ENCODE data around the gene PCDHA11.
"Not testable (repeated sequence)": the region's sequence is repeated elsewhere in the genome, so short reads cannot be mapped to it uniquely, and the experiment has no call there.

Gene PCDHA11

GRCh38 chr5:140868721-140869554 is at the start of gene PCDHA11:
PCDHA11 (plus strand) TSS chr5:140868957; CDS start chr5:140869104, 147 bp downstream.
- no peak for DNase-seq

GRCh38 chr5:140821375-140822280 is 47.1 kb upstream of the PCDHA11 start, which contains the start of gene PCDHA5:
PCDHA5 (plus strand) TSS chr5:140821613.
- no peak for DNase-seq

- no peak for DNase-seq
Measured at GRCh38 chr5:140822281-140822629, 46.5 kb upstream of the PCDHA11 start.

DNA sequence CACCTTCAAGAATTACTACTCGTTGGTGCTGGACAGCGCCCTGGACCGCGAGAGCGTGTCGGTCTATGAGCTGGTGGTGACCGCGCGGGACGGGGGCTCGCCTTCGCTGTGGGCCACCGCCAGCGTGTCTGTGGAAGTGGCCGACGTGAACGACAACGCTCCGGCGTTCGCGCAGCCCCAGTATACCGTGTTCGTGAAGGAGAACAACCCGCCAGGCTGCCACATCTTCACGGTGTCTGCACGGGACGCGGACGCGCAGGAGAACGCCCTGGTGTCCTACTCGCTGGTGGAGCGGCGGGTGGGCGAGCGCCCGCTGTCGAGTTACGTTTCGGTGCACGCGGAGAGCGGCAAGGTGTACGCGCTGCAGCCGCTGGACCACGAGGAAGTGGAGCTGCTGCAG is 45.8 kb upstream of the PCDHA11 start:
- not testable (repeated sequence) for DNase-seq

GRCh38 chr5:140823475-140823874 is 45.3 kb upstream of the PCDHA11 start:
- DNase-seq = no peak

DNA sequence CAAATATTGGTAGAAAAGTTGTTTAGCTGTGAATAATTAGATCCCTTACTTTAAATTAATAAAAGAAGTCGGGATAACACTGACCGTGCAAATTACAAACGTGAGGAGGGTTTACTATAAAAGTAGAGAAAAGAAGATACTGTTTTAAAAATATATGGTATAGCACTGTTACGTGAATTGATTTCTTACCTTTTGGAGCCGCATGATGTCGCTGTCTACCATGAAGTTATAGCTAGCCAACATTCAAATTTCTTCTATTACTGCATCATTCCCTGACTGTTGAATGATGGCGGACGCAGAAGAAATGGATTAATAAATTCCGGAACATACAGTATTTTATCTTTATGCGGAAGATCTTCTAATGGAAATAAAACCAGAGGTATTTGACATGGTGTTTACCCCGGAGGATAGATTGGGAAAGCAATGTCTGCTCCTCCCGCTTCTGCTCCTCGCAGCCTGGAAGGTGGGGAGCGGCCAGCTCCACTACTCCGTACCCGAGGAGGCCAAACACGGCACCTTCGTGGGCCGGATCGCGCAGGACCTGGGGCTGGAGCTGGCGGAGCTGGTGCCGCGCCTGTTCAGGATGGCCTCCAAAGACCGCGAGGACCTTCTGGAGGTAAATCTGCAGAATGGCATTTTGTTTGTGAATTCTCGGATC is 40.9 kb upstream of the PCDHA11 start, which contains the start of gene PCDHA6:
Gene PCDHA6 (plus strand): TSS at position 257 of the 658 bp plus-strand sequence. CDS start 132 bp downstream, at position 389.
- DNase-seq = no peak

DNA sequence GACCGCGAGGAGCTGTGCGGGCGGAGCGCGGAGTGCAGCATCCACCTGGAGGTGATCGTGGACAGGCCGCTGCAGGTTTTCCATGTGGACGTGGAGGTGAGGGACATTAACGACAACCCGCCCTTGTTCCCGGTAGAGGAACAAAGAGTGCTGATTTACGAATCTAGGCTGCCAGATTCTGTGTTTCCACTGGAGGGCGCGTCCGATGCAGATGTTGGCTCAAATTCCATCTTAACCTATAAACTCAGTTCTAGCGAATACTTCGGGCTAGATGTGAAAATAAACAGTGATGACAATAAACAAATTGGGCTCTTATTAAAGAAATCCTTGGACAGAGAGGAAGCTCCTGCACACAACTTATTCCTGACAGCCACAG is 40.4 kb upstream of the PCDHA11 start:
- DNase-seq = no peak

- not testable (repeated sequence) for DNase-seq
Measured at GRCh38 chr5:140829511-140830501, 39.0 kb upstream of the PCDHA11 start.

DNA sequence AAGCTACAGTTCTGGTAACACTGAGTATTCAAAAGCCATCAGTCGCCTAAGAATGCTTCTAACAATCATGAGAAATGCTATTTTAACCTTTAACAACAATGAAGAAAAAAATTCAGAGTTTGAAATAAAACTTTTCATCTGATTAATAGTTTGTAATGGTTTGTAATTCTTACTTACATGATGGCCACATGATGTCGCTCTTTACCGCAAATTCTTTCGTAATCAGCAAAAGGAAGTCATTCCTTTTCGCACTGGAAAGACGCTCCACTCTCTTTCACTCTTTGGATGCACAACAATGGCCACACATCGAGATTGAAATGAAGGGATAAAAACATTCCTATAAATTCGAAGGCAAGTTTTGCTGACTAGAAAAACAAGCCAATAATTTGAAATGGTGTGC is 34.8 kb upstream of the PCDHA11 start, which contains the start of gene PCDHA7:
Gene PCDHA7 (plus strand): TSS at position 277 of the 400 bp plus-strand sequence. CDS start 115 bp downstream, at position 392.
- DNase-seq = no peak

- DNase-seq = not testable (repeated sequence)
Measured at GRCh38 chr5:140834439-140835008, 34.2 kb upstream of the PCDHA11 start.

DNA sequence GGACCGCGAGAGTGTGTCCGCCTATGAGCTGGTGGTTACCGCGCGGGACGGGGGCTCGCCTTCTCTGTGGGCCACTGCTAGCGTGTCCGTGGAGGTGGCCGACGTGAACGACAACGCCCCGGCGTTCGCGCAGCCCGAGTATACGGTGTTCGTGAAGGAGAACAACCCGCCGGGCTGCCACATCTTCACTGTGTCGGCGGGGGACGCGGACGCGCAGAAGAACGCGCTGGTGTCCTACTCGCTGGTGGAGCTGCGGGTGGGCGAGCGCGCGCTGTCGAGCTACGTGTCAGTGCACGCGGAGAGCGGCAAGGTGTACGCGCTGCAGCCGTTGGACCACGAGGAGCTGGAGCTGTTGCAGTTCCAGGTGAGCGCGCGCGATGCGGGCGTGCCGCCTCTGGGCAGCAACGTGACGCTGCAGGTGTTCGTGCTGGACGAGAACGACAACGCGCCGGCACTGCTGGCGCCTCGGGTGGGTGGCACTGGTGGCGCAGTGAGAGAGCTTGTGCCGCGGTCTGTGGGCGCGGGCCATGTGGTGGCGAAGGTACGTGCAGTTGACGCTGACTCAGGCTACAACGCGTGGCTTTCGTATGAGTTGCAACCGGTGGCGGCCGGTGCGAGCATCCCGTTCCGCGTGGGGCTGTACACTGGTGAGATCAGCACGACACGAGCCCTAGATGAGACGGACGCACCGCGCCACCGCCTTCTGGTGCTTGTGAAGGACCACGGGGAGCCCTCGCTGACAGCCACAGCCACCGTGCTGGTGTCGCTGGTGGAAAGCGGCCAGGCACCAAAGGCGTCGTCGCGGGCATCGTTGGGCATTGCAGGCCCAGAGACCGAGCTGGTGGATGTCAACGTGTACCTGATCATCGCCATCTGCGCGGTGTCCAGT is 32.9 kb upstream of the PCDHA11 start:
- DNase-seq = no peak

DNA sequence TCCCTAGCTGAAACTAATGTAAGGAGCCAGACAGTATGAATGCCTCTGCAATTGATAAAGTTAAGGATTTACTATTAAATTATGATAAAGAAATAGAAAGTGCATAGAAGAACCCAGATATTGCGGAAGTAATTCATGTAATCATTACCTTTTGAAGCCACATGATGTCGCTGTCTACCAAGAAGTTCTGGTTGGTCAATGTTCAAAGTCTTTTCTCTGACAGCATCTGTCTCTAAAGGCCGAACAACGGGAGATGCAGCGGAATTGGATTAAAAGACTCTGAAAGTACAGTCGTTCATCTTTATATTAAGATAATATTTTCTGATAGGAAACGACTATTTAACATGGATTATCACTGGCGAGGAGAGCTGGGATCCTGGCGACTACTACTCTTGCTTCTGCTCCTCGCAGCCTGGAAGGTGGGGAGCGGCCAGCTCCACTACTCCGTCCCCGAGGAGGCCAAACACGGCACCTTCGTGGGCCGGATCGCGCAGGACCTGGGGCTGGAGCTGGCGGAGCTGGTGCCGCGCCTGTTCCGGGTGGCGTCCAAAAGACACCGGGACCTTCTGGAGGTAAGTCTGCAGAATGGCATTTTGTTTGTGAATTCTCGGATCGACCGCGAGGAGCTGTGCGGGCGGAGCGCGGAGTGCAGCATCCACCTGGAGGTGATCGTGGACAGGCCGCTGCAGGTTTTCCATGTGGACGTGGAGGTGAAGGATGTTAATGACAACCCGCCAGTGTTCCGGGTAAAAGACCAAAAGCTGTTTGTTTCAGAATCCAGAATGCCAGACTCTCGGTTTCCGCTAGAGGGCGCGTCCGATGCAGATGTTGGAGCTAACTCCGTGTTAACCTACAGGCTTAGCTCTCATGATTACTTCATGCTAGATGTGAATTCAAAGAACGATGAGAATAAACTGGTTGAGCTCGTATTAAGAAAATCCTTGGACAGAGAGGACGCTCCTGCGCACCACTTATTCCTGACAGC is 27.5 kb upstream of the PCDHA11 start, which contains the start of gene PCDHA8:
Gene PCDHA8 (plus strand): TSS at position 210 of the 985 bp plus-strand sequence. CDS start 135 bp downstream, at position 345.
- no peak for DNase-seq

DNA sequence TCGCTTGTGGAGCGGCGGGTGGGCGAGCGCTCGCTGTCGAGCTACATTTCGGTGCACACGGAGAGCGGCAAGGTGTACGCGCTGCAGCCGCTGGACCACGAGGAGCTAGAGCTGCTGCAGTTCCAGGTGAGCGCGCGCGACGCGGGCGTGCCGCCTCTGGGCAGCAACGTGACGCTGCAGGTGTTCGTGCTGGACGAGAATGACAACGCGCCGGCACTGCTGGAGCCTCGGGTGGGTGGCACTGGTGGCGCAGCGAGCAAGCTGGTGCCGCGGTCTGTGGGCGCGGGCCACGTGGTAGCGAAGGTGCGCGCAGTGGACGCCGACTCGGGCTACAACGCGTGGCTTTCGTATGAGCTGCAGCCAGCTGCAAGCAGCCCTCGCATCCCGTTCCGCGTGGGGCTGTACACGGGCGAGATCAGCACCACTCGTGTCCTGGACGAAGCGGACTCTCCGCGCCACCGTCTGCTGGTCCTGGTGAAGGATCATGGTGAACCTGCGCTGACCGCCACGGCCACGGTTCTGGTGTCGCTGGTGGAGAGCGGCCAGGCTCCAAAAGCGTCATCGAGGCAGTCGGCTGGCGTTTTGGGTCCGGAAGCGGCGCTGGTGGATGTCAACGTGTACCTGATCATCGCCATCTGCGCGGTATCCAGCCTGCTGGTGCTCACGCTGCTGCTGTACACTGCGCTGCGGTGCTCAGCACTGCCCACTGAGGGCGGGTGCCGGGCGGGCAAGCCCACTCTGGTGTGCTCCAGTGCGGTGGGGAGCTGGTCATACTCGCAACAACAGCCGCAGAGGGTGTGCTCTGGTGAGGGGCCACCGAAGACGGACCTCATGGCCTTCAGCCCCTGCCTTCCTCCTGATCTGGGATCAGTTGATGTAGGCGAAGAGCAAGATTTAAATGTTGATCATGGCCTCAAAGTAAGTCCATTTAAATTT is 25.7 kb upstream of the PCDHA11 start:
- no peak for DNase-seq

DNA sequence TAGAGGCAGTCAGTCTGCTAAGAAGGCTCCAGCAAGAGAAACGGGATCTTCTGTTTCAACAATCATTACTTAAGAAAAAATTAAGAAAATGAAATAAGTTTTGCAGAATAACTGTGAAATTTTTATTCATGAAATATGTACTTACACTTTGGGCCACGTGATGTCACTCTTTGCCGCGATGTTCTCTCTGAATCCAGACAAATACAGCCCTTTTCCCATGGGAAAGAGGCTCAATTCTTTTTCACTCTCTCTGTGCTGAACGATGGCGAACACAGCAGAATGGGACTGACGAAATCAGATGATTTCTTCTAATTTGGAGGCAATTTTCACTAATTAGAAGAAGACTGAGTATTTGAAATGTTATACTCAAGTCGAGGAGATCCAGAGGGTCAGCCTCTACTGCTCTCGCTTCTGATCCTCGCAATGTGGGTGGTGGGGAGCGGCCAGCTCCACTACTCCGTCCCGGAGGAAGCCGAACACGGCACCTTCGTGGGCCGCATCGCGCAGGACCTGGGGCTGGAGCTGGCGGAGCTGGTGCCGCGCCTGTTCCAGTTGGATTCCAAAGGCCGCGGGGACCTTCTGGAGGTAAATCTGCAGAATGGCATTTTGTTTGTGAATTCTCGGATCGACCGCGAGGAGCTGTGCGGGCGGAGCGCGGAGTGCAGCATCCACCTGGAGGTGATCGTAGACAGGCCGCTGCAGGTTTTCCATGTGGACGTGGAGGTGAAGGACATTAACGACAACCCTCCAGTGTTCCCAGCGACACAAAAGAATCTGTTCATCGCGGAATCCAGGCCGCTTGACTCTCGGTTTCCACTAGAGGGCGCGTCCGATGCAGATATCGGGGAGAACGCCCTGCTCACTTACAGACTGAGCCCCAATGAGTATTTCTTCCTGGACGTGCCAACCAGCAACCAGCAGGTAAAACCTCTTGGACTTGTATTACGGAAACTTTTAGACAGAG is 20.3 kb upstream of the PCDHA11 start, which contains the start of gene PCDHA9:
Gene PCDHA9 (plus strand): TSS at position 244 of the 964 bp plus-strand sequence. CDS start 114 bp downstream, at position 358.
- not testable (repeated sequence) for DNase-seq

GRCh38 chr5:140849831-140850634 is 18.7 kb upstream of the PCDHA11 start:
- not testable (repeated sequence) for DNase-seq
